GM12892 (cell line): ENCODE results near the gene DBX2.

Source experiments
- POLR2A ChIP-seq: IDR thresholded peaks from 2 replicates; pipeline ENCODE4 v1.6.1; 2011; ENCODE audit warnings: low read depth, low read length, control low read depth
- TAF1 ChIP-seq: IDR thresholded peaks from 2 replicates; pipeline ENCODE4 v1.6.1; 2011; ENCODE audit warnings: low read depth, mild to moderate bottlenecking, control low read depth, low read length, borderline replicate concordance

- TF ChIP-seq POLR2A (no peak), TAF1 (no peak)
Measured at GRCh38 chr12:45089411-45090075, 38.6 kb upstream of the DBX2 start.
